HL-60 (cell line): ENCODE data around the gene BTBD2.

Experiments used
- DNase-seq, 2 experiments: peaks; one replicate each; pipeline ENCODE4 v3.0.0-alpha.2; 2010 to 2020; ENCODE audit warnings: low read depth in 1 of 2, low spot score in 1 of 2
- H3K27ac ChIP-seq: fragments of 250-450 bp; sonication (Bioruptor Pico); replicated peaks from 2 replicates; pipeline ENCODE4 v1.5.1; 2020; ENCODE audit warnings: mild to moderate bottlenecking, moderate library complexity
- H3K27me3 ChIP-seq: fragments of 250-450 bp; sonication (Bioruptor Pico); 2 replicates; pipeline ENCODE4 v1.5.1; 2021; ENCODE audit warnings: mild to moderate bottlenecking, moderate library complexity; ENCODE audit not compliant: insufficient read depth, poor library complexity, severe bottlenecking
- H3K4me3 ChIP-seq: replicated peaks from 2 replicates; pipeline ENCODE4 v1.5.1; 2011; ENCODE audit warnings: mild to moderate bottlenecking, control low read depth, low read length; ENCODE audit not compliant: insufficient read depth
- CTCF ChIP-seq: IDR thresholded peaks from one replicate; pipeline ENCODE4 v1.5.1; 2011; ENCODE audit warnings: low read length, control low read depth, inconsistent platforms; ENCODE audit not compliant: insufficient read depth
- GABPA ChIP-seq: IDR thresholded peaks from 2 replicates; pipeline ENCODE4 v1.6.1; 2012; ENCODE audit warnings: low read depth
- POLR2AphosphoS5 ChIP-seq: IDR thresholded peaks from 2 replicates; pipeline ENCODE4 v1.6.1; 2012; ENCODE audit warnings: low read depth
- REST ChIP-seq: IDR thresholded peaks from 2 replicates; pipeline ENCODE4 v1.6.1; 2012; ENCODE audit warnings: low read depth; ENCODE audit not compliant: insufficient replicate concordance
- SPI1 ChIP-seq: IDR thresholded peaks from 2 replicates; pipeline ENCODE4 v1.6.1; 2012; ENCODE audit warnings: low read depth, mild to moderate bottlenecking, borderline replicate concordance

BTBD2 gene

DNA sequence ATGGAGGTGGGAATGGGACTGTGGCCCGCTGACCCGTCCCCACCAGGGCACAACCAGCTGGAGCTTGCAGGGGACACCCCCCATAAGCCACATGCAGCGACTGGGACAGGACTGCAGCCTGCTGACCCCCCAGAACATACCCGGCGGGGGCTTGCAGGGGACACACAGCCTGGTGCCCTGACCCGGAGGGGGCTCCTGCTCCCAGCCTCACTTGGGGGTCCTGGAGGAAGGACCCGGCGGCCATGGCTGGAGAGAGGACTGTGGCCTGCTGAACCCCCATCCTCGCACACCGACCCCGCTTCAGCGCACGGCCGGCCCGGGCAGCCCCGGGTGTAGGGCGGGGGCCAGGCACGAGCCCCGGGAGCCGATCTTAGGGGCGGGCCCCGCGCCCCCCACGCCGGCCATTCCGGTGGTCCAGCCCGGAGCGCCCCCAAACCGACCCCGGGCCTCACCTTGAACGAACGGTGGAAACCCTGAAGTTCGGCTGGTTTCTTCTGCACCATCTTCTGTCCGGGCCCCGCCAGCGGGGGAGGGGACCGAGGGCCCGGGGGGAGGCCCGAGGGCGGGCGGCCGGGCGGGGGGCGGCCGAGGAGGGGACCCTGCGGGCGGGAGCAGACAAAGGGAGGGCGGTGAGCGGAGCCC lies 35.0 kb upstream of the BTBD2 start:
- Histone ChIP-seq H3K4me3 (peak overlapping the region; percentile 93), H3K27me3 (no peaks in the 10 kb centered on the region), H3K27ac (peak overlapping the region; percentile 81)
- peak in 1 of 2 experiments; percentile 36 for DNase-seq
- no peak for TF ChIP-seq SPI1
- no peak for TF ChIP-seq REST
- TF ChIP-seq GABPA, result no peak
- TF ChIP-seq CTCF, result no peak

- TF ChIP-seq SPI1 (peak; percentile 52; the same call in 1 of the 2 replicates), CTCF (no peak), POLR2AphosphoS5 (peak; percentile 39; the same call in 1 of the 2 replicates)
- no peaks in the 10 kb centered on the region for H3K27me3 ChIP-seq
- H3K4me3 ChIP-seq, result peak overlapping the region; percentile 93
- peak overlapping the region; percentile 81 for H3K27ac ChIP-seq
- peak; percentile 93 to 96 for DNase-seq
These were observed 34.3 kb upstream of the BTBD2 start for GRCh38 chr19:2049741-2050348.

DNA sequence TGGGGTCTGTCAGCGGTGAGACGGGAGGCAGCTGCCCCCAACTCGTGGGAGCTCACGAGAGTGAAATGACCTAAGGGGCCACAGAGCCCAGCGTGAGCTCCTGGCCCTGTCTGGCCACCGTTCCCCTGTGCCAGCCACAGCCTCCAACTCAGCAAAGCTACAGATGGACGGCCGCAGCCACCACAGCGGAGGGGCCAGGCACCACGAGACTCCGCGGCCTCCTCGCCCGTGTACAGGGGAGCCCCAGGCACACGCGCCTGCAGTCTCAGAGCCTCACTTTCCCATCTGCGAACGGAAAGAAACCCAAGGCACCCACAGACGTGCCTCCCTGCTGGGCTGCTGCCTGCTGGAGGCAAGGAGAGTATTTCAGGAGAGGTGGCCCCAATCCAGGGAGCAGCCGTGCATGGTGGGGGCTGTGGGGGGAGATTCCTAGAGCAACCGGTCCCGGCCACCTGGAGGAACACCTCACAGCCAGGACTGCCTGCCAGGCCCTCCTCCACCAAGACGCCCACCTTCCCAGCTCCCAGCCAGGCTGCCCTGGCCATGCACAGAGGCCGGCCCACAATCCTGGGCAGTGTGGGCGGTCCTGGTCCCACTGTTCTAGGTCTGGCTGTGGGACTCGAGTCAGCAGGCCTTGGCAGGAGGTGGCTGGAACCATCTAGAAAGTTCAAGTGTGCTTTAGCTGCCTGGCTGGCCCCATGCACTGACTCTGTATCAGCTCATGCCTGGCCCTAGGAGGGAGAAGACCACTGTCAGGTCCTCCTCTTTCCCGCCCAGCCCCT lies 33.6 kb upstream of the BTBD2 start:
- Histone ChIP-seq H3K27me3 (no peaks in the 10 kb centered on the region), H3K27ac (peak overlapping the region; percentile 81), H3K4me3 (peak overlapping the region; percentile 93)
- TF ChIP-seq GABPA (no peak), CTCF (no peak), POLR2AphosphoS5 (no peak), SPI1 (no peak), REST (no peak)
- peak in 1 of 2 experiments; percentile 39 for DNase-seq
